Hippocampal formation (tissue), 2 donors: ENCODE data around the gene NECAB3.

Experiments used
- DNase-seq, 2 donors: peaks; one replicate each; lab custom pipeline; 2025; lab: John Stamatoyannopoulos, UW

Gene NECAB3

GRCh38 chr20:33677991-33678702, 3.9 kb upstream of the NECAB3 start:
- no peak for DNase-seq

- no peak for DNase-seq
Measured at GRCh38 chr20:33676652-33677645, 2.7 kb upstream of the NECAB3 start.

- DNase-seq, result no peak
Measured at GRCh38 chr20:33676121-33676520, 1.9 kb upstream of the NECAB3 start.

- peak in 1 of 2 donors; percentile 47 for DNase-seq
Measured at GRCh38 chr20:33675136-33675959, 1.1 kb upstream of the NECAB3 start.

- DNase-seq, result no peak
Measured at GRCh38 chr20:33673410-33674293, 576 bp downstream of the NECAB3 start.

- no peak for DNase-seq
Measured at GRCh38 chr20:33673114-33673409, 1.2 kb downstream of the NECAB3 start.

- DNase-seq, result peak in 1 of 2 donors; percentile 8
Measured at GRCh38 chr20:33672426-33673113, 1.7 kb downstream of the NECAB3 start.

GRCh38 chr20:33671573-33672288, 2.5 kb downstream of the NECAB3 start:
- no peak for DNase-seq

- no peak for DNase-seq
Measured at GRCh38 chr20:33670715-33671499, 3.3 kb downstream of the NECAB3 start.

- peak in 1 of 2 donors; percentile 18 for DNase-seq
Measured at GRCh38 chr20:33669873-33670640, 4.2 kb downstream of the NECAB3 start.

- no peak for DNase-seq
Measured at GRCh38 chr20:33669224-33669623, 5.0 kb downstream of the NECAB3 start.

GRCh38 chr20:33668466-33669155, 5.6 kb downstream of the NECAB3 start:
- DNase-seq, result no peak

- peak in 1 of 2 donors; percentile 74 for DNase-seq
Measured at GRCh38 chr20:33667676-33668465, 6.4 kb downstream of the NECAB3 start.

- peak in 1 of 2 donors; percentile 70 for DNase-seq
Measured at GRCh38 chr20:33667245-33667675, 7.0 kb downstream of the NECAB3 start.

- DNase-seq, result peak; percentile 93 to 95
Measured at GRCh38 chr20:33666293-33667244, 7.7 kb downstream of the NECAB3 start, which contains the start of gene ACTL10. ACTL10 (plus strand) TSS chr20:33666943; CDS start chr20:33667498, 555 bp downstream.
